Kidney tubule cell (primary cell): ENCODE measurements around the gene SEMA3A.
"Not testable (repeated sequence)": the region's sequence is repeated elsewhere in the genome, so short reads cannot be mapped to it uniquely, and the experiment has no call there.

Experiments
- DNase-seq: peaks from one replicate; pipeline ENCODE4 v3.0.0-alpha.2; 2018; ENCODE audit warnings: low spot score

Gene SEMA3A

DNA sequence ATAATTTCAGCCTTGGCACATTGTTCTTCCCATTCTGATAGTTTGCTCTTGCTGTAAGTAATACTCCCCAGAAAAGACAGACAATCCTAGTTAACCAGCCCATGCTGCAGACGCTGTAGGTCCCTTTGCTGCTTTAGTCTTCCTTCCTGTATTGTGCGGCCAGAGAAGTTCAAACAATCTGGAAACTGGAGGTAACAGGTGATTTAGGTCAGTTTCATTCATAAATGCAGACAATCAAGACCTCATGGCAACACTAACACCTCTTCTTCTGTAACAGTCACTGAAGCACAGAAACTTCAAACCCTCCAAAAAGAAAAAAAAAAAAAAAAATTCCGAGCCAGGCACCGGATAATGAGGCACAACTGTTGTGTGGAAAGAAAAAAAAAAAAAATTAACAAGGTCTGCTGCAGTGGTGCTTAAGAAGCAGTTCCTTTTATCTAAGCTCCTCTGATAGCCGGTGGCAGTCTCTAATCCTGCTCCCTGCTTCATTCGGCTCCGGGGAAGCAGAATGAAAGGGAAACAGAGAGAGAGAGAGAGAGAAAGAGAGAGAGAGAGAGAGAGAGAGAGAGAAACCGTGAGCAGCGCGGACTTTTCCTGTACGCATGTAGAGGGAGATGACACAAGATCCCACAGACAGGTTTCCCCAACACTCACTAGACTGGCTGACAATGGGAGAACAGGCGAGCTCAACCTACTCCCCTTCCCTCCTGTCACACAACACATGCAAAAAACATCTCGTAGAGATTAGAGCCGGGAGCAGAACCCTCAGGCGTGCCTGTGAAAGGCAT, at the start of gene SEMA3A:
Gene SEMA3A, minus strand, starts transcription at position 306 of the 788 bp plus-strand sequence. Its CDS starts 203 bp downstream, at position 103.
- DNase-seq, result peak; percentile 76

DNA sequence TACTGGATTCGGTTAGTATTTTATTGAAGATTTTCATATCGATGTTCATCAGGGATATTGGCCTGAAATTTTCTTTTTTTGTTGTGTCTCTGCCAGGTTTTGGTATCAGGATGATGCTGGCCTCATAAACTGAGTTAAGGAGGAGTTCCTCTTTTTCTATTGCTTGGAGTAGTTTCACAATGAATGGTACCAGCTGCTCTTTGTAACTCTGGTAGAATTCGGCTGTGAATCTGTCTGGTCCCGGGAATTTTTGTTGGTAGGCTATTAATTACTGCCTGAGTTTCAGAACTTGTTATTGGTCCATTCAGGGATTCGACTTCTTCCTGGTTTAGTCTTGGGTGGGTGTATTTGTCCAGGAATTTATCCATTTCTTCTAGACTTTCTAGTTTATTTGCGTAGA, 48.4 kb upstream of the SEMA3A start:
- DNase-seq, result not testable (repeated sequence)

DNA sequence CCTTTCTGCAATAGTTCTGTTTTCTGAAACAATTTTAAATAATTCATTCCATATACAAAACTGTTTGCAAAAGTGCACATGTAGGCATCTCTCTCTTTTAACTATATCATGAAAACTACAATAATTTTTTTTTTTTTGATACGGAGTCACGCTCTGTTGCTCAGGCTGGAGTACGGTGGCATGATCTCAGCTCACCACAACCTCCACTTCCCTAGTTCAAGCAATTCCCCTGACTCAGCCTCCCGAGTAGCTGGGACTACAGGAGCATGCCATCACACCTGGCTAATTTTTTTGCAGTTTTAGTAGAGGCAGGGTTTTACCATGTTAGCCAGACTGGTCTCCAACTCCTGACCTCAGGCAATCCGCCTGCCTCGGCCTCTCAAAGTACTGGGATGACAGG, 44.0 kb upstream of the SEMA3A start:
- peak; percentile 84 for DNase-seq

DNA sequence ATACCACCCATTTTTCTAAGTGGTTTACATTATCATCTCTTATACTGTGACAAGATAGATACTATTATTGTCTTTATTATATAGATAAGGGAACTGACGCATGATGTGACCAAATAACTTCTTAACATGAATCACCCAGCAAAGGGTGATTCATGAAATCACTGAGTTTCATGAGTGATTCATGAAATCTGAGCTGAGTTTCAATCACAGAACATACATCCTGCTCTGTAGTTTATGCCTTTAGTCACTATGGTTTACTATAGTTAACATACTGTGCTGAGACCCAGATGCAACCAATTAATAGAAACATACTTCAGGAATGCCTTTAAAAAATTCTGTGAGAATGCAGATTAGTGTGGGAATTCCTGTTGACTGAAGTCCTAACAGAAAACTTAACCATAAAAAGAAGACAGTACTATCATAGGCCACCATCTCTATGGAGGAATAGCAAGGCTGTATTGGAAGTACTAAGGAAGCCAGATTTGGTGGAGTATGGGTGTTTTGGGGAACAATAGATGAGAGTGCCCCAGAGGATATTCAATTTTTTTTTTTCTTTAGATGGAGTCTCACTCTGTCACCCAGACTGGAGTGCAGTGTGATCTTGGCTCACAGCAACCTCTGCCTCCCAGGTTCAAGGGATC, 43.1 kb upstream of the SEMA3A start:
- DNase-seq, result peak; percentile 87

DNA sequence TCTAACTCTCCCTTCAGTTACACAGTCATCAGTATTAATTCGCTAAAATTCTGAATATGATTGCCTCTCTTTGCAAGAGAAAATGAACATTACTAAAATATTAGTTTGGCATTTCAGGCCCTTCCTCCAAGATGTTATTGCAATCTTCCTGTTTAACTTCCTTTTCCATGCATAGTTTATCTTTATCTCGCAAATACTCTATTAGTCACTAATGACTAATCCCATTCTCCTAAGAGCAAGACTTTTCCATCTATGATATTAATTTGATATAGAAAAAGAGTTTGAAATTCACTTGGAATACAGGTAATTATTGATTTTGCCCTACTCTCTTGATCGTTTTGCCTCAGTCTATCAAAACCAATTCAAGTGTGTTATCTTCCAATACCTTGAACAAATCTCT, 41.8 kb upstream of the SEMA3A start:
- DNase-seq, result peak; percentile 57

DNA sequence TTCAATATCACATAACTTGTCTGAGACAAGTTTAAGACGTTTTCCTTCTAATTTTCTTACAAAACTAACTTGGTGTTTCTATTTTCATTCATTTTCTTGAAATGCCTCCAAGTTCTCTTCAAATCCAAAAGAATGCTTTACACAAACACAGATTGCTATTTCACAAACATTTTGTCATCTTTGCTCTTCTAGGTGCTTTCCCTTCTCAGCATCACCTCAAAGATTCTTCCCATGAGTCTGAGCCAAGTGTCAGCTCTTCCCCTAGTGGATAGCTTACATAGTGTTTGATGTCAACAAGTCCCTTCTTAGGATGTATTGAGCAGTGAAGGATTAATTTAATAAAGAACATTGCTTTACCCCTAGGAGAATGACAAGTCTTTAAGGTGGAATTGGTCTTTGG, 38.1 kb upstream of the SEMA3A start:
- DNase-seq, result peak; percentile 26

DNA sequence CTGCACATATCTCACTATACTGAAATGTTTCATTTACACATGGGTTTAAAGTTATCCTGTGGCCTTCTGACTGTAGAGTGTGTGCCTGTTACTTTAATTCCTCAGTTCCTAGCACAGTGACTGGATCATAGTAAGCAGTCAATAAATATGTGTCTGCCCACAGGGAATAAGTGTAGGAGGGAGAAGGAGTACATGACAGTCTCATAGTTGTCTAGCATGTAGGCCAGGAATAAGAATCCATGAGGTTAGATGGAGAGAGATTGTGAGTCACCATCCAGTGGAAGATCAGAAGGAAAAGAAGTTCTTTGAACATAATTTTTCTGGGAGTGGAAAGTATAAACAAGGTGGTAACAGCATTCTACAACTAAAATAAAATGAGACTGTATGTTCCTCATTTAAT, 36.6 kb upstream of the SEMA3A start:
- DNase-seq, result peak; percentile 33

DNA sequence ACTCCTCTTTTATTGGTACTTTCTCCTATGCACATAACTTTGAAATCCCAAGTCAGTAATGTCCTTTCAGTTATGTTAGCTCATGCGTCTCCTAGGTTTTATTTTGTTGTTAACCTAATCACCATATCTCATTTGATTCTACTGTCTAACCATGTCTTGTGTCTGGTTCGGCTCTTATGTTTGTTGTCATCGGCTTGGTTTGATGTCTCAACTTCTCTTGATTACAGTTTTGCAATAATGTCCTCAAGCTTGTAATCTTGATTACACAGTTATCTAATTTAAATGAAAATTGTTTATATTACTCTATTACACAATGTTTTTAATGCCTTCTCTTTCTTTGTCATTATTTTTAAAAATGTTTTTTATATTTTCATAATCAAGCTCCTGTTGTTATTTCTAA, 35.9 kb upstream of the SEMA3A start:
- DNase-seq, result no peak

DNA sequence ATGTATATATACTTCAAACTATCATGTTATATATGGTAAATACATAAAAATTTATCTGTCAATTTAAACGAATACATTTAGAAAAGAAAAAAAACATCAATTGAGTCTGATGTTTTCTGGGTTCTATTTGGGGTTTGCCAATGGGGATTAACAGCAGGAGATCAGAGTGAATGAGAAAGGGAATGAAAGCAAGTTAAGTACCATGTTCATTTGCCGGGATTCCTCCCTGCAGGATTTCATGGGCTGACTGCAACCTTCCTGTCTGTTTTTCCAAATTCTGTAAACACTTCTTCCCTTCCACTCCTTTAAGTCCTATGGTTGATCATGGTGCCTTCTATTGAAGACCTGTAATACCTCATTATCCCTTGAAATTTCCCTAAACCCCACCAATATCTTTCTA, 33.9 kb upstream of the SEMA3A start:
- no peak for DNase-seq

DNA sequence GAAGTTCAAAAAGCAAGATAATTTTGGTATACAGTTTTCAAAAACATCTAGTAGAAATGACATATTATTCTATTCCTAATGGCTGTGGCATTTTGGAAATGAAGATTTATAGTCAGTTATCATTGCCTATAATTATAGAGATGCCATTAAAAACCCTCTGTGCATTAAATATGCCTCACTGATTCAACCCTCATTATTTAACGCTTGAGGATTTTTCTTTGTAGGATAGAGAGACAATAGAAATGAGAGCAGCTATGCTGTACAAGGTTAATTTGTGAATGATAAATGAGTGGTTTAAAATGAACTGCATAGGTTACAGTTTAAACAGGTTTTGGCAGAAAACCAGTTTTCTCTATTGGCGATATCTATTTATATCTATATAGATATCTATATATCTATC, 32.2 kb upstream of the SEMA3A start:
- no peak for DNase-seq

DNA sequence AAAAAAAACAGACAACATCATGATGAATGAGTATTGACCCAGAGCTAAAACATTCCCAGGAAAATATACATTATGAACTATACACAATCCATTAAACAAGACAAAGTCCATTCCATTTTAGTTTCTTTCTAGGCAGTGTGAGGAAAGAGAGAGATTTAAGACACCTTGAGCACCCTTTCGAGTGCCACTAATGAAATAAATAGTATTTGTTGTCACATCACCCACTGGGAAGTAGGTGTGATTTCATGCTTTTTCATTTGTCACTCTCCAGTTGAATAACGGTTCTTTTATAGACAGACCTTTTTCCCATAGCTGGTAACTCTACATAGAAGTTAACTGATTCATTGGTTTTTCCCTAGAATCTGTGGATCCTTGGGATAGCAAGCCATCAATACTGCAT, 29.9 kb upstream of the SEMA3A start:
- DNase-seq, result no peak

DNA sequence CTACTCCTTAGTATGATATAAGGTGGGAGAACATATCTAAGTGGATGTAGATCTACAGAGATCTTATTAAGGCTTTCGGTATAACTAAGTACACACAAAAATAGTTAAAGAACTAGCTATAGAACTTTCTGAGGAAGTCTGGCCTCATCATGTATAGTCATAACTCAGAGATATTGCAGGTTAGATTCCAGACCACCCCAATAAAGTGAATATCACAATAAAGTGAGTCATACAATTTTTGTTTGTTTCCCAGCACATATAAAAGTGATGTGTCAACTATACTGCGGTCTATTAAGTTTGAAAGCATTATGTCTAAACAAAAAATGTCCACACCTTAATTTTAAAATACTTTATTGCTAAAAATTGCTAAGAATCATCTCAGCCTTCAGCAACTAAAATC, 24.7 kb upstream of the SEMA3A start:
- no peak for DNase-seq

DNA sequence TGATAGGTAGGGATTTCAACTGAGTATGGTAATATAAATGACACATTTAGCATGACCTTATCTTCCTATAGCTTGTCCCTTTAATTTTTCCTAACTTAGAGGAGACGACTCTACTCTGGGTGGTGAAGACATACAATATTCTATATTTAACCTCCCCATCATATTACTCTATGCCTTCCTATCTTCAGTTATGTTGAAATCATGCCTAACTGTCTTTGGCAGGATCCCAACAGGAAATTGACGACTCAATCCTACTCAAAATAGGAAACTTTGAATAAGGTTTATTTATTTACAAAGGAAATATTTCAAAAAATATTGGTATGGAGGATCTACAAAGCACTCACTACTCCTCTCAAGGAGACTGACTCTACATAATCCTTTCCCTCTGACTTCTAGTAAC, 24.1 kb upstream of the SEMA3A start:
- DNase-seq, result peak; percentile 24

DNA sequence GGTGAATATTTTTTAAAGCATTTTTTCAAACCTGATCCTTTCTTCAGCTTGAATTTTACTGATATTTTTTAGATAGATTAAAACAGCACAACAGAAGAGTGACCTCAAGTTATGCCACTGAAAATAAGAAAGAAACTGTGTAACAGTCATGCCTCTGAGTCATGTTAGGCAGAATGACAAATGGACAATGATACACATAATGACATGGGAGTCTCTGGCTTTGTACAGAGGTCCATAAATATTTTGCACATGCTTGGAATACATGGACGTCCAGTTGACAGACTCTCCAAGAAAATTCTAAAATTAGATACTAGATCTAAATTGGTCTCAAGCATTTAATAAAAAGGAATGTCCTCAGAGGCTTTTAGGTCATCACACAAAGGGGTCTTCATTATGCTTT, 21.9 kb upstream of the SEMA3A start:
- DNase-seq, result peak; percentile 47

DNA sequence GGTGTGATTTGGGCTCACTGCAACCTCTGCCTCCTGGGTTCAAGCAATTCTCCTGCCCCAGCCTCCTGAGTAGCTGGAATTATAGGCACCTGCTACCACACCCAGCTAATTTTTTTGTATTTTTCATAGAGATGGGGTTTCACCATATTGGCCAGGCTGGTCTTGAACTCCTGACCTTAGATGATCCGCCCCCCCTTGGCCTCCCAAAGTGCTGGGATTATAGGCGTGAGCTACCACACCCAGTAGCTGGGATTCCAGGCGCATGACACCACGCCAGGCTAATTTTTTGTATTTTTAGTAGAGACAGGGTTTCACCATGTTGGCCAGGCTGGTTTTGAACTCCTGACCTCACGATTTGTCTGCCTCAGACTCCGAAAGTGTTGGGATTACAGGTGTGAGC, 20.2 kb upstream of the SEMA3A start:
- DNase-seq, result not testable (repeated sequence)

DNA sequence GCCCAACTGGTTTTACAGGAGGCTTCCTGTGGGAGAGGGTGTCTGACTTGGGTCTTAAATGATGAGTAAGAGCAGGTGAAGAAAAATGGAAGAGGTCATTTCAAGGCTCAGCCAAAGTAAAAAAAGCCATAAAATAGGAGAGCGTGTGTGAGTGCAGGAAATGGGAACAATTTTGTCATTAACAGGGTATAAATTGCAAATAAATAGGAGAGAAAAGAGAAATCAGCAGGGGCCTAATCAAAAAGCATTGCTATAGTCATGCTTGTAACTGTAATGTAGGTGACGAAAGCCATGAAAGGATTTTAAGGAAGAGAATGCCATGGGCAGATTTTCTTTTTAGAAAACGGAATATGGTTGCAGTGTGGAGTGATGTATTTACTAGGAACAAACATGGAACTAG, 15.7 kb upstream of the SEMA3A start:
- no peak for DNase-seq

DNA sequence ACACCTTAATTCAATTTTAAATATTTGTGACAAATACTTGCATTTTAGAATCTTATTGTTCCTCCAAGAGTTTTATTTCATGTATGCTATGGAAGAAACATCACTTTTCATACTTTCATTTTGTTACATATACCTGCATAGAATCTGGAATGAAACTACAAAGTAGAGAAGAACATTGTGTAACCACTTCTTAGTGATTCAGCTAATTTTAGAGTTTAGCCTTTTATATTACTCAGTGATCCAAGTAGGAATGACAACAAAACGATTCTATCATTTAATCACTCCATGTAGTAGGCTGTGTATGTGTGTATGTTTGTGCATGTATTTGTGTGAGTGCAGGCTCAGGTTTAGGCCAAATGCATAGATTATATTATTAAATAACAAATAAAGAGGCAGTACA, 14.4 kb upstream of the SEMA3A start:
- DNase-seq, result no peak

DNA sequence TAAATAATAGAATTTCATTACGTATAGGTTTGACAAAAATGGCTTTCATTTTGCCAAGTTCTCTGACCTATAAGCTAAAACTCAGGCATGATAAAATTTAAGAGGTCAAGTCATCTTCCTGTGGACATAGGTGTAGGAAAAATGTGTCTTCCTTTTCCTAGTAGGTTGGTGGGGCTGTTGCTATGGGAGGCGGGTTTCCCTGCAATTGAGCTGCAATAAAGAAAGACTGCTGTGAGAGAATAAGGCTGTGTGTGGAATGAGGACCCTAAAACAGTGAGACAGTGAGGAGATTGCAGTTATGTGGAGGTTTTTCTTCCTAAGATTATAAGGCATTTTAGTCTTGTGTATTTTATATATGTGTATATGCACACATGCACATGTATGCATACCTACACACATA, 13.0 kb upstream of the SEMA3A start:
- no peak for DNase-seq

DNA sequence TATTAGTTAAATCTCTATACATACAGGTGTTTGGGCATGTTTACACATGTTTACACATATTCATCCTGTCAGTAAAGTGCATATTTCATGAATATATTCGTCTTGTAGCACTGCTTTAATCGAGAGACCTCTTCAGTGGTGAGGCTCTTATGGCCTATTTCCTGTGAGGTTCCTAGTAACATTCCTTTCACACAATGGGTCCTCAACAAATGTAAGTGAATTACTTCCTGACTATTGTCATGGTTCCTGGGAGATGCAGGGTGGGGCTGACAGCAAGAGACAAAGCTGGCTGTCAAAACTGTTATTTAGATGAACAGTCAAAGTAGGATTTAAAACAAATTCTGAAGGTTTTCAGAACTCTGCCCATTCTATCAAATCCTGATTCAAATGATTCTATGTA, 12.4 kb upstream of the SEMA3A start:
- DNase-seq, result no peak

DNA sequence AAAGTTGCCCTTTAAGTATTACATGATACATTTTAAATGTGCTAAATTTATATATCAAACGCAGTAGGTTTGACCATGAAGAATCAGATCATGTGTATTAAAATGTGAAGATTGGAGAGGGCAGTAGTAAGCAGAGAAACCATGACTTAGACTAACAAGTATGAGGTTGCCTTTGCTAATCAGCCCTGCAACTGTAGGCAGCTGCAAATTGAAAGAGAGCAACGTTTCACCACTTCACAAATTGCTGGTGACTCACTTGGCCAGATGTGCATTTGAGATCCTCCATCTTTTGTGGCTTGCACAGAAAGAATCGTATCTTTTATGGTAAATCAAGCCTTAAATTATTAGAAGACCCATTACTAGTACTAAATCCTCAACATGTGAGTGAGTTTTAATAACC, 10.1 kb upstream of the SEMA3A start:
- DNase-seq, result no peak

DNA sequence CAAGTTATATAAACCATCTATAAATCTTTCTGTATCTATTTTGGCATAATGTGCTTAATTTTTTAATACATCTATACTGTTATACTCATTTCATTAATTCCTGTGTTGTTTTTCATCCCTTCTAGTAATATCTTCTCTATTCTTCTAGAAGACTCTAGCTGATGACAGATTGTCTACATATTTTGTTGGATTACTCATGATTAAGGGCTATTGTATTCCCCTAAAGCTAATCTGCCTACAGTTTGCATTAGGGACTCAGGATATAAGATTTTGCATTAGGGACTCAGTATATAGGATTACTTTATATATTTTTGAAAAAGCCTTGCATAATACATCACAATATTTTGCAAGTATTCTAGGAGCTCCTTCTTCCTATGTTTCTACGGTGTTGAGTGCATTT, 8.3 kb upstream of the SEMA3A start:
- DNase-seq, result no peak

DNA sequence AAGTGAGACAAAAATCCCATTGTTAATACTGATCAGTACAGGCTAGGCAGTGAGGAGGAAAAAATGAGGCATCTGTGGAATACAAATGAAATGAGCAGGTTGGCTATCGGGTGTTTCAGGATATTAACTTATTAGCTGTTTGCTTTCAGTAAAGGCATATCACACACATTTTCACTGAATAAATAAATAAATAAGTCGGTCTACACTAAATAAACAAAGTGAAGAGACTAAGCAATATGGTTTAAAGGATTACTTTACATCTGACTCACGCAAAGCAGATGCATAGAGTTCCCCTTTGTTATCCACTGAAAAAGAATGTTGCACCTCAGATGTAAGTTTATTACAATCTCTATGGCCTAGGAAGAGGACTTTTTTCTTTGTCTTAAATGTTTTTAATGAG, 6.3 kb upstream of the SEMA3A start:
- peak; percentile 17 for DNase-seq

DNA sequence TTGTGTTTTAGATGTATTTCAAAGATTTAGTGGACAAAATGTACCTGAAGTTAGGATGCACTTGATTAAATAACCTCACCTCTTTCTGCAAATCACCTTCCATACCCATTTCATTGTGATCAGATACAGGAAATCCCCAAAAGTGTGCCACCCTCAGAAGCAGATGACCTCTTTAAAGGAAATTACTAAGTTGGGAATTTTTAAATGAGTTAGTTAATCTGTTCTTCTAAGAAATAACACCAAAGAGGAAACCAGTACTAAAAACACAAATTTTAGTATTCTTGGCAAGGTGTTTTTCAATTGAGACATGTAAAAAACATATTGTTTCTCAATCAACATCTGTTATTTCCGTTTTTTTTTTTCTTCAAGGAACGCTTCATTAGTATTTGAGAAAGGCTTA, 4.6 kb upstream of the SEMA3A start:
- no peak for DNase-seq

DNA sequence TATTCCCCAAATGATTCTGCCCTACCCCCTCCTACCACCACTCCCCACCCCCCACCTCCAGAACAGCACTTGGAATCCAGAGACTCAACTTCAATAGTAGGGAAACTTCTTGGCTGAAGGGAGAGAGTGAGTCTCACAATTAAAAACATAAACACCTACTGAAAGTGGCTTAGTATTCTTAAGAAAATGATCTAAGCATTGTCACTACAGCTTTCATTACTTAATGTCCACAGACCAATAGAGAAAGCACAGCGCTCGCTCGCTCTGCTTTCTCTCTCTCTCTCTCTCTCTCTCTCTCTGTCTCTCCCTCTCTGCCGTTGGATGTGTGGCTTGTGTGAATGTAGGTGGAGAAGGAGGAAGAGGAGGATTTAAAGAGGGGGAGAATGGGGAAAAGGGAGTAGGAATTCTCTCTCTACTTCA, 1.5 kb upstream of the SEMA3A start:
- DNase-seq, result peak; percentile 51
